DMS53 treated with DMSO at 0.1 percent for 48 hours (cell line): Measurements from ENCODE around the gene ETFB.

ENCODE experiments used
- DNase-seq: peaks from one replicate; lab custom pipeline; 2025; ENCODE audit not compliant: unreplicated experiment; lab: John Stamatoyannopoulos, UW

The ETFB gene

DNA sequence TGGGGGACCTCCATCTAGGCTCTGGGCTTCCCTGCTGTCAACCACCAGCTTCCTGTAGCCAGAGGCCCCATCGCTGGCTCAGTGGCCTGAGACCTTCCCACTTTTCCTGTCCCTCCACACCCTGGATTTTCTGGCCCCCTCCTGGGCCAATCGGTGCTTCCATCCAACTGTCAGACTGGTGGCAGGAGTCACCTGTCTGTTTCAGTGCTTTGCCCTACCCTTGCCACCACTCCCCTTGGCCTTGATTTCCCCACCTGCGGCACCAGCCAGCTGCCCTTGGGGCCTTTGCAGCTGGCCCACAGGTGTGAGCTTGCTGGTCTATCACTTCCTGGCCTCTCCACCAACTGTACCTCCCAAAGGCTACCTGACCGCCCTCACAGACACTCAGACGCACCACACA lies 36.8 kb downstream of the ETFB start:
- DNase-seq: no peak

GRCh38 chr19:51327066-51328001 lies 38.9 kb downstream of the ETFB start:
- DNase-seq: no peak

- DNase-seq: no peak
Observed at GRCh38 chr19:51326216-51327065, 39.7 kb downstream of the ETFB start.

DNA sequence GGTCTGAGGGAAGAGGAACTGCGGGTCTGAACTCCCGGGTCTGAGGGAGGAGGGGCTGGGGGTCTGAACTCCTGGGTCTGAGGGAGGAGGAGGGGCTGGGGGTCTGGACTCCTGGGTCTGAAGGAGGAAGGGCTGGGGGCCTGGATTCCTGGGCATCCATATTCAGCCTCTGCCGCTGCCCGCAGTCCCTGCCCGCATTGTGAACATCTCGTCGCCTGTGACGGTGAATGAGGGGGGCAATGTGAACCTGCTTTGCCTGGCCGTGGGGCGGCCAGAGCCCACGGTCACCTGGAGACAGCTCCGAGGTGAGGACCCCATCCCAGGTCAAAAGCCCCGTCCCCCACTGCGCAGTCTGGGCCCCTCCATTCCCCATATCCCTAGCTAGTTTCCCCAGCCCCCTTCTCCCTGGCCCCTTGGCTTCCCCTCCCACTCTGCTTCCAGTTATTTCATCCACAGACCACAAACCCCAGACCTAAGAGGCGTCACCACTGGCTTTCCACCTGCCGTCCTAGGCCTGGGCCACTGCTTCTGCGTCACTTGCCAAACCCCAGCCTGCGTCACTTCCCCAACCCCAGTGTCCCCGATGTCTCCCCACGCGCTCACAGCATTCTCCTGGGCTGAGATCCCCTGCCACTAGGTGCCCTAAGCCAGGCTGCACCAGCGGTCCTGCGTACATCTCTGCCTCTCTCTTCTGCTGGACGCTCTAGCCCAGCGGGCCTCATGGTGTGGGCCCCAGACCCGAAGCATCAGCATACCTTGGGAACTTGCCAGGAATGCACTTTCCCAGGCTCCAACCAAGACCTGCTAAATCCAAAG lies 40.8 kb downstream of the ETFB start:
- DNase-seq: no peak

- no peak for DNase-seq
Observed at GRCh38 chr19:51324167-51324481, 42.1 kb downstream of the ETFB start.

GRCh38 chr19:51323481-51324166 lies 42.6 kb downstream of the ETFB start:
- no peak for DNase-seq

- DNase-seq: no peak
Observed at GRCh38 chr19:51321799-51322198, 44.4 kb downstream of the ETFB start.

- no peak for DNase-seq
Observed at GRCh38 chr19:51320280-51320657, 45.9 kb downstream of the ETFB start.

DNA sequence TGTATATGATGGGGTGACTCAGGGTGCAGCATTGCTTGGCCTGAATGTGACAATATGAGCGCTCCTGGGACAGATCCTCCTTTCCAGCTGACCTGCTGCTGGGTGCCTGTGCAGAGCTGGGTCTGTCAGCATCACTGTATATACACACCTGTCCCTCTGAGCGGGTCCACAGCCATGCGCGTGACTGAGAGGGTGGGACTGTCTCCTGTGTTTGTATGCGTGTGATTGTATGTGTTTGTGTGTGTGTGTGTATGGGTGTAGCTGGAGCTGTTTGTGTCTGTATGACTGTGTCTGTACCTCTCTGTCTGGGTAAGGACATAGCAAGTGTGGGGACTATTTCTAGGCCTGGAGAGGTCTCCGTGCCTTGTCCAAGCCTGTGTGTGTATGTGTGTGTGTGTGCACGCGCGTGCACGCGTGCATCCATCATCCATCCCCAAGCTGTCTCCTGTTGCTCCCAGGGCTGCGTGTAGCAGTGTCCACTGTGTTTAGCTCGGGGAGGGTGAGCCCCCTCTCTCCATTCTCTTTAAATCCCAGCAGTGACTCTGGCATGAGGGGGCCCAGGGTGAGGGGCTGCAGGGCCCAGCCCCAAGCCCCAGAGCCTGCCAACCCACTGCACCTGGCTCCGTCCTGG lies 46.4 kb downstream of the ETFB start:
- no peak for DNase-seq

DNA sequence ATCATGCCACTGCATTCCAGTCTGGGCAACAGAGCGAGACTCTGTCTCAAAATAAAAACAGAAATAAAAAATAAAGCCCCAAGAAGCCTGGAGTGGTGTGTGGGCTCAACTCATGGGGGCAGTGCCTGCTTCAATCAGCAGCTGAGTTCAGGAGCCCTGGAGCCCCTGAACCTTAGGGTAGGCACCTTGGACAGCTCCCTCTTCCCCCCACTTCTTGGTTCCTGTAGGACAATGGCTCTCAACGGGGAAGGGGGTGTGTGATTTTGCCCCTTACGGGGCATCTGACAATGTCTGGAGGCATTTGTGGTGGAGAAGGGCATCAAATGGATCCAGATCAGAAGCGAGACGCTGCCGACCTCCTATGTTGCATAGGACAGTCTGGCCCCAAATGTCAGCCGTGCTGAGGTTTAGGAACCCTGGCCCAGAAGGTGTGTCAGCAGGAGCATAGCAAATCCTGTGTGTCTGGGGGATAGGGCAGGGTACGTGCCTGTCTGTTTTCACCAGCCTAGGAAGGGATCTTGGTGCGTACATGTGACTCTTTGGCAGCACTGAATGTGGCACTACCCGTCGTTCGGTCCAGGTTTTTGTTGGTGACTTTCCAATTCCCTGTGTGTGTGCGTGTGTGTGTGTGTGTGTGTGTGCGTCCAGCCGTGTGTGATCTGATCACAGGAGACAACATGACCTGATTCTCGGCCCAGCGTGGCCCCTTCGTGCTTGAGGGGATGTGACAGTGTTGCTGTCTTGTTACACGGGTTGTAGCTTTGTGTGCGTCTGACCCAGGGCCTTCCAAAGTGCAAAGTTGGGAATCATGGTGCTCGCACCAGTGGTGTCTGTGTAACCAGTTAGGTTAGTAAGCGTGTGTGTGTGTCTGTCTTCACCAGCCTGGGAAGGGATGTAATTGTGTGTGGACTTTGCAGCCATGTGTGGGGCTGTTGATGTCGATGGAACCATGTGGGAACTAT lies 47.2 kb downstream of the ETFB start:
- DNase-seq: no peak

DNA sequence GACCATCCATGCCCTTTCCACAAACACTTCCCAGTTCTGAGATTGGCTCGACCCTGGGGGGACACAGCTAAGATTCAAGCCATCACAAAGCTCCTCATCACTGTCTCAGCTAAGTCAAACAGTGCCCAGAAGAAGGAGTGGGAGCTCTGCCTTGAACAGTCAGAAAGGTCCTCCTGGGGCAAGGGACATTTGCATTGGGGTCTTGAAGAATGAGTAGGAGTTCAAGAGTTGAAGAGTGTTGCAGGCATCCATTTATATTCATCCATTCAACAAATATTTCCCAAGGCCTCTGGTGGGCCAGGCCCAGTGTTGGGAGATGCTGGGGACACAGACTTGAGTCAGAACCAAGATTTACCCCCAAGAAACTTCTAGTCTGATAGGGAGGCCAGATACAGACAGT lies 48.2 kb downstream of the ETFB start:
- no peak for DNase-seq

GRCh38 chr19:51317376-51317775 lies 48.8 kb downstream of the ETFB start:
- no peak for DNase-seq

DNA sequence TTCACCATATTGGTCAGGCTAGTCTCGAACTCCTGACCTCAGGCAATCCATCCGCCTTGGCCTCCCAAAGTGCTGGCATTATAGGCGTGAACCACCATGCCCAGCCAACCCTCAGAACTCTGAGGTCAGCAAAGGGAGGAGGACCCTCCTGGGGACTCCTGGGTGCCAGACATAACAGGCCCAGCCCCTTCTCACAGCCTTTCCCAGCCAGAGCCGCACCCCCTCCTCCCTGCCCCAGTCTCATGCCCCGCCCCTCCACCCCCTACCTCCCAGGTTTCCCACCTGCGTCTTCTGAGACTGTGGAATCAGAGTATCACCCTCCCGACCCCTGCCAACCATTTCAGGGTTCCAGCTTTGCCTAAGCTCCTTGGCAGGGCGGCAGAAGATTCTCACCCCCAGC lies 49.5 kb downstream of the ETFB start:
- no peak for DNase-seq

DNA sequence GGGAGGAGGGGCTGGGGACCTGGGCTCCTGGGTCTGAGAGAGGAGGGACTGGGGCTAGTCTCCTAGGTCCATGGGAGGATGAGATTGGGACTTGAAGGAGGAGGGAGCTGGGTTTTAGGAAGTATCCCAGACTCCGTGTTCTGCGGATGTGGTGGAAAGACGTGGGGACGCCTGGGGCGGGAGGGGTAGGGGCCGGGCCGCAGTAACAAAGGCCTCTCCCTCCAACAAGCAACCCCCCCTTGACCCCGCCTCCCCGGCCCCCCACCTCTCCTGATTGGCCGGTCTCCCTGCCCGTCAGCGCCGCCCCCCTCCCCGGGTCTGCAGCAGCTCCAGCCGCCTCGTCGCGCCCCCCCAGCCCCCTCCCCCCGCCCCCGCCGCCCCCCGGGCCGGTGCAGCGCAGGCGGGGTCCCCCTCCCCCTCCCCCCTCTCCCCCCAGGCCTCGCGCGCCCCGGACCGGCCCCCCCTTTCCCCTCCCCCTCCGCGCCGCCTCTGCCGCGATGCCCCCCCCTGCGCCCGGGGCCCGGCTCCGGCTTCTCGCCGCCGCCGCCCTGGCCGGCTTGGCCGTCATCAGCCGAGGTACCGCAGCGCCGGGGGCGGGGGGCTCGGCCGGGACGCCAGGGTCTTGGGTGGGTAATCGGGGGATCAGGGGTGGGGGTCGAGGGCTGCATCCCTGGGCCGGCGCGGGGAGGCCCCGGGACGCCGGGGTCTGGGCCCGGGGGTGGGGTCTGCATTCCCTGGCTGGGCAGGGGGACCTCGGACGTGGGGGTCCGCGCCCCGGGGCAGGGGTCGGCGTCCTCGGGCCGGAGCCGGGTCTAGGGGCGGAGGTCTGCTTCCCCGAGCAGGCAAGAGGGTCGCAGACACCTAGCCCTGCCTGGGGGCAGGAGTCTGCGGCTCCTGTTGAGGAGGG lies 54.6 kb downstream of the ETFB start, which contains the start of gene IGLON5:
Gene IGLON5, plus strand, starts transcription at position 294 of the 907 bp plus-strand sequence. Its CDS starts 204 bp downstream, at position 498.
- no peak for DNase-seq

DNA sequence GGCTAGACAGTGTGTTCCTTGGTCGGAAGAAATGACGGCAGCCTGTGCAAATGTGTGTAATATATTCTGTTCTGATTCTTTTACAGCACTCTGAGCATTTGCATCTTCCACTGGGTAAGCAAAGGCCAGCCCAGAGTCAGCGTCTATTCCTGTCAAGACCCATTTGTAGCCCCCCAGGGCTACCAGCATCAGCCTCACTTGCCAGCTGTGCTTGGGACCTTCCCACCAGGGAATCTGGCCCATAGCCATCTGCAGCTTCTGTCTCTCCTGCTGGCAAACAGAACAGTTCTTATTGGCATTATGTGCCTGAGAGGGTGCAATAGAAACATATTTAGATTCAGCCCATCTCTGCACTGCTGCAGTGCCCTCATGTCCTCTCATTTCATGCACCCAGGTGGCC lies 60.7 kb downstream of the ETFB start:
- DNase-seq: no peak

- no peak for DNase-seq
Observed at GRCh38 chr19:51301266-51301665, 64.9 kb downstream of the ETFB start.

- no peak for DNase-seq
Observed at GRCh38 chr19:51297406-51297805, 68.8 kb downstream of the ETFB start.
